ENCODE results near the gene TBC1D10B. TPM values are rescaled to one million over a fixed set of nuclear protein-coding genes. Genes with fewer than 3 reads are reported as not detected.
A peak's percentile ranks its signal among the peaks of the same experiment; 100 is the strongest.

The TBC1D10B gene
- total and polyA plus RNA-seq, 9 of the 15 experiments (the other 6 are each of a cell fraction or from before 2014, with no cell fraction given) = 2.2 to 55.4 (median 17.5) TPM

DNA sequence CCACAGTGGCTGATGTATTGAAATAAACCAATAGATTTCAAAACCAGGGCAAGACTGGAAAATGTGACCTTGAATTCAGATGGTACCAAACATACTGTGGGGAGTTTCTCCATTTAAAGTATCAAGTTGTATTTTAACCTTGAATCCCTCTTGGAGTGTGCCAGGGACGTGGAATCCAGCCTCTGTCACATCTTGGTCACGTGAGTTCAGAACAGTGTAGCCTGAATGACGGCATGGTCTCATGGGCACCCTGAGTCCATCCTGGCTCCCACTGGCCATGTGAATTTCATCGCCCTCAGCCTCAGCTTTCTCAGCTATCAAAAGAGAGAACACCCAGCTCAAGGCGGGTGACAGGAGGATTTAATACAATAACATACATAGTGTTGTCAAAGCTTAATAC lies 43.9 kb upstream of the TBC1D10B start:
- intact Hi-C loops (cut with micrococcal nuclease) (no loop called here), in situ Hi-C loops (cut with MboI) (no loop called here)
- peaks cover 31% of the 10 kb centered on the region for H3K79me2 ChIP-seq (ENCODE audit: control insufficient read depth, insufficient read depth, low read length)
- CTCF ChIA-PET (ENCODE audit: low intra/inter-chr PET ratio) = no interaction called here
- H4K20me1 ChIP-seq (replicated peaks; ENCODE audit: control insufficient read depth, insufficient read depth, low read length) = no peaks in the 10 kb centered on the region
- no peaks in the 10 kb centered on the region for H3K9me3 ChIP-seq (replicated peaks; ENCODE audit: control insufficient read depth, insufficient read depth, low read depth, low read length)
- peaks cover 3 to 6% of the 10 kb centered on the region in 2 experiments; a peak in 4 of 5 replicates for H3K4me1 ChIP-seq (replicated peaks in 1 of 2; ENCODE audit: control insufficient read depth in 2 of 2, insufficient read depth in 2 of 2, low read length in 2 of 2)
- H3K36me3 ChIP-seq (ENCODE audit: control insufficient read depth, insufficient read depth, low read length) = peaks cover 71% of the 10 kb centered on the region
- DNase-seq (ENCODE audit: extremely low read depth in 1 of 4, low spot score in 3 of 4) (no peak), FAIRE-seq (no peak), ATAC-seq (no peak)
- H2AFZ ChIP-seq (ENCODE audit: low read depth, low read length) = no peak overlapping the region
- no TSS peak for BruUV-seq (replicated peaks)
- 88% methylated on average over 5 of the region's 5 CpGs for WGBS (ENCODE audit: insufficient coverage, low coverage, missing lambda C conversion rate)
- no peaks in the 10 kb centered on the region for H3K27me3 ChIP-seq (ENCODE audit: control insufficient read depth in 2 of 2, insufficient read depth in 2 of 2, low read length in 2 of 2)
- POLR2A ChIA-PET = interaction anchor here (0.6 kb wide), 2 partner anchors 280 to 347 kb away, joined by 3 read pairs; no protein-coding TSS in a partner anchor
- TF ChIP-seq ZNF134 (CRISPR knock-in tag; conservative IDR thresholded peaks at IDR 0.05) (no peak), SLC30A9 (CRISPR knock-in tag; IDR thresholded peaks at IDR 0.05) (no peak), NCOA4 (IDR thresholded peaks at IDR 0.05; ENCODE audit: partially characterized antibody) (no peak), BHLHE40 (IDR thresholded peaks at IDR 0.05; ENCODE audit: low read length) (no peak), MEIS2 (IDR thresholded peaks at IDR 0.05; ENCODE audit: partially characterized antibody) (no peak), HDAC1 (IDR thresholded peaks at IDR 0.05) (no peak), ZNF133 (CRISPR knock-in tag; IDR thresholded peaks at IDR 0.05) (no peak), NCOA1 (IDR thresholded peaks at IDR 0.05; ENCODE audit: low read depth) (no peak), ZNF274 (IDR thresholded peaks at IDR 0.05; ENCODE audit: borderline replicate concordance, low read depth, low read length) (no peak)
- TF ChIP-seq, protein P1, sequence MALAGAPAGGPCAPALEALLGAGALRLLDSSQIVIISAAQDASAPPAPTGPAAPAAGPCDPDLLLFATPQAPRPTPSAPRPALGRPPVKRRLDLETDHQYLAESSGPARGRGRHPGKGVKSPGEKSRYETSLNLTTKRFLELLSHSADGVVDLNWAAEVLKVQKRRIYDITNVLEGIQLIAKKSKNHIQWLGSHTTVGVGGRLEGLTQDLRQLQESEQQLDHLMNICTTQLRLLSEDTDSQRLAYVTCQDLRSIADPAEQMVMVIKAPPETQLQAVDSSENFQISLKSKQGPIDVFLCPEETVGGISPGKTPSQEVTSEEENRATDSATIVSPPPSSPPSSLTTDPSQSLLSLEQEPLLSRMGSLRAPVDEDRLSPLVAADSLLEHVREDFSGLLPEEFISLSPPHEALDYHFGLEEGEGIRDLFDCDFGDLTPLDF (CRISPR knock-in tag; IDR thresholded peaks at IDR 0.05) = no peak
- TF ChIP-seq, protein P2, sequence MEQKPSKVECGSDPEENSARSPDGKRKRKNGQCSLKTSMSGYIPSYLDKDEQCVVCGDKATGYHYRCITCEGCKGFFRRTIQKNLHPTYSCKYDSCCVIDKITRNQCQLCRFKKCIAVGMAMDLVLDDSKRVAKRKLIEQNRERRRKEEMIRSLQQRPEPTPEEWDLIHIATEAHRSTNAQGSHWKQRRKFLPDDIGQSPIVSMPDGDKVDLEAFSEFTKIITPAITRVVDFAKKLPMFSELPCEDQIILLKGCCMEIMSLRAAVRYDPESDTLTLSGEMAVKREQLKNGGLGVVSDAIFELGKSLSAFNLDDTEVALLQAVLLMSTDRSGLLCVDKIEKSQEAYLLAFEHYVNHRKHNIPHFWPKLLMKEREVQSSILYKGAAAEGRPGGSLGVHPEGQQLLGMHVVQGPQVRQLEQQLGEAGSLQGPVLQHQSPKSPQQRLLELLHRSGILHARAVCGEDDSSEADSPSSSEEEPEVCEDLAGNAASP (IDR thresholded peaks at IDR 0.05) = no peak
- H3K4me3 ChIP-seq = no peak overlapping the region
- H3K9me1 ChIP-seq (ENCODE audit: control insufficient read depth, insufficient read depth, low read length) = no peaks in the 10 kb centered on the region
- H3K27ac ChIP-seq (ENCODE audit: extremely low read depth, low read depth, low read length) = 0 out of 3 replicates have a peak overlapping the region, but pooled peaks have one; percentile 16
- H3K4me2 ChIP-seq (ENCODE audit: insufficient read depth, low read length) = no peak overlapping the region
- H3K9ac ChIP-seq (ENCODE audit: insufficient read depth in 1 of 2, low read depth in 2 of 2, low read length in 2 of 2) = no peak overlapping the region

Measured in K562 (cell line).